A549 (cell line): ENCODE results near the gene GABRR2. TPM values are rescaled to one million over a fixed set of nuclear protein-coding genes. Genes with fewer than 3 reads are reported as not detected.

Source experiments
- ATAC-seq, 2 experiments: fragments of 200-7000 bp in 1 of 2; fragments of >200 bp in 1 of 2; cut with Nextera tagmentation in 1 of 2; cut with Tn5 transposase in 1 of 2; 3 replicates each; pipeline versions ENCODE4 v1.8.0 to v1.9.1; 2018 to 2020; ENCODE audit warnings: mild to moderate bottlenecking in 1 of 2, moderate library complexity in 1 of 2
- CTCF ChIA-PET: fragments of 300-600 bp; sonication (Branson Sonifier 250); formaldehyde crosslinking; extraction: SDS; loops from one replicate; lab custom pipeline; 2021; ENCODE audit warnings: antibody characterized with exemption, inconsistent platforms; lab: Yijun Ruan, JAX
- POLR2A ChIA-PET: fragments of 350-600 bp; formaldehyde crosslinking; extraction: SDS; loops from one replicate; lab custom pipeline; 2021; ENCODE audit warnings: antibody characterized with exemption, inconsistent platforms; lab: Yijun Ruan, JAX
- DNase-seq, 2 experiments: peaks; one replicate each; pipeline versions ENCODE4 v3.0.0 to v3.0.0-alpha.2; 2011 to 2016; ENCODE audit warnings: low read depth in 1 of 2, low spot score in 1 of 2
- FAIRE-seq: peaks from 2 replicates; lab custom pipeline; 2011; peaks lifted over from hg19 to GRCh38; lab: Jason Lieb, UNC
- H3K27ac ChIP-seq, 2 experiments: fragments of >200 bp; sonication (Bioruptor Twin); formaldehyde crosslinking; 3 replicates each; pipeline ENCODE4 v1.5.1; 2016 to 2017
- H3K4me1 ChIP-seq: fragments of >200 bp; sonication (Bioruptor Twin); formaldehyde crosslinking; 3 replicates; pipeline ENCODE4 v1.6.1; 2016
- H3K4me2 ChIP-seq: fragments of >200 bp; sonication (Bioruptor Twin); formaldehyde crosslinking; 3 replicates; pipeline ENCODE4 v1.6.1; 2016
- H3K4me3 ChIP-seq: fragments of >200 bp; sonication (Bioruptor Twin); formaldehyde crosslinking; 3 replicates; pipeline ENCODE4 v1.5.1; 2016
- H3K9me3 ChIP-seq: fragments of >200 bp; sonication (Bioruptor Twin); formaldehyde crosslinking; 3 replicates; pipeline ENCODE4 v1.6.1; 2016
- CBX8 ChIP-seq: fragments of 200-600 bp; sonication (generic); IDR thresholded peaks from 2 replicates; pipeline ENCODE4 v1.6.1; 2016
- CEBPB ChIP-seq, 2 experiments: fragments of >200 bp in 1 of 2; sonication (Bioruptor Twin) in 1 of 2; formaldehyde crosslinking in 1 of 2; IDR thresholded peaks; 2 replicates each; pipeline ENCODE4 v1.6.1; 2012 to 2016
- CHD2 ChIP-seq: fragments of 150-350 bp; IDR thresholded peaks from 2 replicates; pipeline ENCODE4 v1.6.1; 2014; ENCODE audit warnings: low read length; ENCODE audit not compliant: partially characterized antibody
- EHMT2 ChIP-seq: fragments of 200-600 bp; sonication (generic); IDR thresholded peaks from 2 replicates; pipeline ENCODE4 v1.6.1; 2016; ENCODE audit warnings: antibody characterized with exemption, low read depth, mild to moderate bottlenecking, moderate library complexity
- ESRRA ChIP-seq: fragments of 150-350 bp; IDR thresholded peaks from 2 replicates; pipeline ENCODE4 v1.6.1; 2014; ENCODE audit warnings: mild to moderate bottlenecking, low read length, borderline replicate concordance
- FOSB ChIP-seq: fragments of 250-450 bp; sonication (Bioruptor Pico); IDR thresholded peaks from 2 replicates; pipeline ENCODE4 v1.5.0; 2020; ENCODE audit warnings: mild to moderate bottlenecking, moderate library complexity
- FOSL2 ChIP-seq, 2 experiments: fragments of 450-650 bp in 1 of 2; fragments of >200 bp in 1 of 2; sonication (Bioruptor Twin) in 1 of 2; formaldehyde crosslinking; IDR thresholded peaks; 2 replicates each; pipeline versions ENCODE4 v1.5.0 to v1.6.1; 2016 to 2020; ENCODE audit warnings: mild to moderate bottlenecking in 1 of 2, moderate library complexity in 1 of 2
- FOXS1 ChIP-seq: fragments of 250-450 bp; sonication (Bioruptor Pico); IDR thresholded peaks from 2 replicates; pipeline ENCODE4 v1.5.0; 2020; ENCODE audit warnings: mild to moderate bottlenecking, moderate library complexity
- GATA3 ChIP-seq: IDR thresholded peaks from 2 replicates; pipeline ENCODE4 v1.6.1; 2012; ENCODE audit warnings: borderline replicate concordance
- HDAC2 ChIP-seq: fragments of 200-600 bp; sonication (generic); IDR thresholded peaks from 2 replicates; pipeline ENCODE4 v1.6.1; 2016
- HOXA7 ChIP-seq: fragments of 250-450 bp; sonication (Bioruptor Pico); IDR thresholded peaks from 2 replicates; pipeline ENCODE4 v1.5.0; 2020; ENCODE audit warnings: mild to moderate bottlenecking, moderate library complexity
- HOXB13 ChIP-seq: fragments of 250-450 bp; sonication (Bioruptor Pico); IDR thresholded peaks from 2 replicates; pipeline ENCODE4 v1.5.0; 2020; ENCODE audit warnings: low read depth, mild to moderate bottlenecking, moderate library complexity
- HOXB5 ChIP-seq: fragments of 250-450 bp; sonication (Bioruptor Pico); IDR thresholded peaks from 2 replicates; pipeline ENCODE4 v1.5.0; 2020; ENCODE audit warnings: mild to moderate bottlenecking, moderate library complexity
- JUN ChIP-seq, 2 experiments: fragments of >200 bp; sonication (Bioruptor Twin); formaldehyde crosslinking; IDR thresholded peaks; 2 replicates in 1 of 2; 3 replicates in 1 of 2; pipeline ENCODE4 v1.6.1; 2016 to 2017
- JUNB ChIP-seq: fragments of >200 bp; sonication (Bioruptor Twin); formaldehyde crosslinking; IDR thresholded peaks from 2 replicates; pipeline ENCODE4 v1.6.1; 2016
- KDM5A ChIP-seq: fragments of 200-600 bp; sonication (generic); IDR thresholded peaks from 2 replicates; pipeline ENCODE4 v1.6.1; 2016; ENCODE audit warnings: antibody characterized with exemption, mild to moderate bottlenecking
- NR3C1 ChIP-seq: fragments of >200 bp; sonication (Bioruptor Twin); formaldehyde crosslinking; IDR thresholded peaks from 3 replicates; pipeline ENCODE4 v1.6.1; 2017
- PHF8 ChIP-seq: fragments of 200-600 bp; sonication (generic); IDR thresholded peaks from 2 replicates; pipeline ENCODE4 v1.6.1; 2016; ENCODE audit warnings: low read depth, mild to moderate bottlenecking, antibody characterized with exemption, moderate library complexity, borderline replicate concordance
- POLR2A ChIP-seq: IDR thresholded peaks from 2 replicates; pipeline ENCODE4 v1.6.1; 2012; ENCODE audit warnings: mild to moderate bottlenecking, low read length
- POLR2AphosphoS2 ChIP-seq: conservative IDR thresholded peaks from 2 replicates; pipeline ENCODE4 v1.6.1; 2012; ENCODE audit warnings: low read length, improper control_type of control experiment, inconsistent platforms
- RAD21 ChIP-seq, 2 experiments: fragments of >200 bp in 1 of 2; sonication (Bioruptor Twin) in 1 of 2; formaldehyde crosslinking in 1 of 2; IDR thresholded peaks in 1 of 2; conservative IDR thresholded peaks in 1 of 2; 2 replicates in 1 of 2; 3 replicates in 1 of 2; pipeline ENCODE4 v1.6.1; 2012 to 2018; ENCODE audit warnings: inconsistent platforms in 1 of 2
- RCOR1 ChIP-seq: fragments of 150-350 bp; IDR thresholded peaks from 2 replicates; pipeline ENCODE4 v1.6.1; 2014; ENCODE audit warnings: antibody characterized with exemption, low read length, low read depth
- RFX5 ChIP-seq: fragments of 450-650 bp; IDR thresholded peaks from 2 replicates; pipeline ENCODE4 v1.7.1; 2014; ENCODE audit warnings: antibody characterized with exemption, mild to moderate bottlenecking, moderate library complexity
- SMC3 ChIP-seq: fragments of >200 bp; sonication (Bioruptor Twin); formaldehyde crosslinking; IDR thresholded peaks from 3 replicates; pipeline ENCODE4 v1.6.1; 2018; ENCODE audit warnings: inconsistent platforms
- TP53 ChIP-seq: fragments of 250-450 bp; sonication (Bioruptor Pico); IDR thresholded peaks from 2 replicates; pipeline ENCODE4 v1.5.0; 2021; ENCODE audit warnings: mild to moderate bottlenecking, moderate library complexity
- ZC3H11A ChIP-seq: fragments of 450-650 bp; IDR thresholded peaks from 2 replicates; pipeline ENCODE4 v1.6.1; 2014; ENCODE audit warnings: antibody characterized with exemption, mild to moderate bottlenecking
- ZFP36 ChIP-seq: fragments of 450-650 bp; IDR thresholded peaks from 2 replicates; pipeline ENCODE4 v1.6.1; 2014; ENCODE audit warnings: borderline replicate concordance; ENCODE audit not compliant: partially characterized antibody
- ZNF302 ChIP-seq: fragments of 250-450 bp; sonication (Bioruptor Pico); IDR thresholded peaks from 2 replicates; pipeline ENCODE4 v1.9.0; 2021; ENCODE audit warnings: inconsistent platforms, mild to moderate bottlenecking, moderate library complexity
- WGBS: methylation state at CpG from one replicate; pipeline ENCODE4 v1.1.6; 2017; ENCODE audit errors: missing lambda C conversion rate; 5-methylcytosine and 5-hydroxymethylcytosine counted together
- polyA plus RNA-seq, 4 experiments: library from polyadenylated mRNA; depleted of rRNA in 3 of 4; stranded (reverse); fragments of >200 nt; fragmentation: RNase III in 1 of 4; extraction: RNeasy Plus Mini Kit Qiagen cat#74134 plus additional on column Dnase treatment in 1 of 4; gene quantifications; 2 replicates in 3 of 4; 3 replicates in 1 of 4; pipeline ENCODE4 v1.2.3, GENCODE V29; 2011 to 2017
- TF ChIP-seq, protein P1 (sequence below): fragments of >200 bp; sonication (Bioruptor Twin); formaldehyde crosslinking; IDR thresholded peaks from 3 replicates; pipeline ENCODE4 v1.5.1; 2016
- TF ChIP-seq, protein P2 (sequence below): IDR thresholded peaks from 2 replicates; pipeline ENCODE4 v1.6.1; 2012
- TF ChIP-seq, protein P3 (sequence below): fragments of 200-600 bp; sonication (generic); IDR thresholded peaks from 2 replicates; pipeline ENCODE4 v1.6.1; 2016; ENCODE audit warnings: antibody characterized with exemption, mild to moderate bottlenecking, moderate library complexity

GABRR2 gene
- polyA plus RNA-seq, 2 of the 4 experiments (the other 2 are of a cell fraction), result 0.08 to 0.09 TPM

DNA sequence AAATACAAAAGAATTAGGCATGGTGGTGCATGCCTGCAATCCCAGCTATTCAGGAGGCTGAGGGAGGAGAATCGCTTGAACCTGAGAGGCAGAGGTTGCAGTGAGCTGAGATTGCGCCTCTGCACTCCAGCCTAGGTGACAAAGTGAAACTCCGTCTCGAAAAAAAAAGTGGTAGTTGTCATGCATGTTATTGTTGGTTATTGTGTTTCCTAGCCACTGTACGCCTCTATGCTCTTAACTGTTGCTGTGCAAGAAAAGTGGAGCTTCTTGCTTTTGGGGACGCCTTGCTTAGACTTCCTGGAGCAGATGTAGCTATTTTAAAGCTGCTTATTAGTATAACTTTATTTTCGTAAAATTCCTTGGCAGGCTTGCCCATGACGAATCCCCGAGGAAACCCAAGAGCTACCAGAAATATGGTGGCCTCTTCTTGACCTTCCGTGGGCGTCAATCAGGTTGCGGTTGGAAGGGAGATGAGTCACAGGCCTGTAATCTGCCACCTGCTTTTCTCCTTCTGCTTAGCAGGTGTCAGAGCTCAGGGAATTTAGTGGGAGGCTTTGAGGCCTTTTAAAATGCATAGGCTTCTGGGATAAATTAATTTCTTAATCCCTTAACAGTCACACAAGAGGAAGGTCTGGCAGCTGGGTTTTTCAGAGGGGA, 17.3 kb downstream of the GABRR2 start:
- POLR2A ChIA-PET, result interaction anchor here (0.9 to 1.2 kb wide), 3 partner anchors 53 to 340 kb away, joined by 3 to 7 read pairs (median 3); partner anchors contain the start of gene LYRM2
- WGBS, result 11% methylated on average over 12 of the region's 12 CpGs
- TF ChIP-seq TP53 (CRISPR knock-in tag) (no peak), RFX5 (no peak), SMC3 (no peak), GATA3 (peak; percentile 22; the same call in 1 of the 2 replicates), POLR2AphosphoS2 (no peak), HOXA7 (CRISPR knock-in tag) (no peak), FOSB (no peak), ZFP36 (no peak), PHF8 (no peak), ZNF302 (CRISPR knock-in tag) (no peak), FOXS1 (CRISPR knock-in tag) (no peak), FOSL2 (IDR thresholded peaks at IDR 0.05) (peak; percentile 44; the same call in 1 of the 2 replicates), FOSL2 (CRISPR knock-in tag; IDR thresholded peaks at IDR 0.05) (peak; percentile 74), HDAC2 (no peak), HOXB5 (CRISPR knock-in tag) (no peak), CEBPB (IDR thresholded peaks at IDR 0.05) (no peak), ESRRA (no peak), CHD2 (no peak), RAD21 (conservative IDR thresholded peaks at IDR 0.05 in 1 of 2, IDR thresholded peaks at IDR 0.05 in 1 of 2) (no peak), HOXB13 (CRISPR knock-in tag) (no peak), JUNB (peak; percentile 27; the same call in 1 of the 2 replicates), RCOR1 (no peak), POLR2A (no peak), KDM5A (no peak), NR3C1 (no peak), JUN (IDR thresholded peaks at IDR 0.05) (0 out of 5 replicates have a peak, but pooled peaks of 1 of the 2 experiments have one; percentile 20), ZC3H11A (no peak), EHMT2 (no peak)
- TF ChIP-seq, protein P1, sequence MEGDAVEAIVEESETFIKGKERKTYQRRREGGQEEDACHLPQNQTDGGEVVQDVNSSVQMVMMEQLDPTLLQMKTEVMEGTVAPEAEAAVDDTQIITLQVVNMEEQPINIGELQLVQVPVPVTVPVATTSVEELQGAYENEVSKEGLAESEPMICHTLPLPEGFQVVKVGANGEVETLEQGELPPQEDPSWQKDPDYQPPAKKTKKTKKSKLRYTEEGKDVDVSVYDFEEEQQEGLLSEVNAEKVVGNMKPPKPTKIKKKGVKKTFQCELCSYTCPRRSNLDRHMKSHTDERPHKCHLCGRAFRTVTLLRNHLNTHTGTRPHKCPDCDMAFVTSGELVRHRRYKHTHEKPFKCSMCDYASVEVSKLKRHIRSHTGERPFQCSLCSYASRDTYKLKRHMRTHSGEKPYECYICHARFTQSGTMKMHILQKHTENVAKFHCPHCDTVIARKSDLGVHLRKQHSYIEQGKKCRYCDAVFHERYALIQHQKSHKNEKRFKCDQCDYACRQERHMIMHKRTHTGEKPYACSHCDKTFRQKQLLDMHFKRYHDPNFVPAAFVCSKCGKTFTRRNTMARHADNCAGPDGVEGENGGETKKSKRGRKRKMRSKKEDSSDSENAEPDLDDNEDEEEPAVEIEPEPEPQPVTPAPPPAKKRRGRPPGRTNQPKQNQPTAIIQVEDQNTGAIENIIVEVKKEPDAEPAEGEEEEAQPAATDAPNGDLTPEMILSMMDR, result no peak
- TF ChIP-seq, protein P2, sequence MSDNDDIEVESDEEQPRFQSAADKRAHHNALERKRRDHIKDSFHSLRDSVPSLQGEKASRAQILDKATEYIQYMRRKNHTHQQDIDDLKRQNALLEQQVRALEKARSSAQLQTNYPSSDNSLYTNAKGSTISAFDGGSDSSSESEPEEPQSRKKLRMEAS, result peak; percentile 47; the same call in 1 of the 2 replicates
- DNase-seq (peak; percentile 64 to 76), ATAC-seq (peak; percentile 81 to 91), FAIRE-seq (no peak)
- peaks cover 12% of the 10 kb centered on the region for H3K4me1 ChIP-seq
- H3K27ac ChIP-seq, result peak overlapping the region in 1 of 2 experiments; percentile 71; a peak in 3 of 6 replicates
- H3K4me3 ChIP-seq, result no peak overlapping the region
- no peaks in the 10 kb centered on the region for H3K9me3 ChIP-seq
- peak overlapping the region; percentile 31 for H3K4me2 ChIP-seq
- CTCF ChIA-PET, result interaction anchor here (0.6 to 3.1 kb wide), 4 partner anchors 10 to 315 kb away, joined by 3 to 13 read pairs (median 8); no protein-coding TSS in a partner anchor

DNA sequence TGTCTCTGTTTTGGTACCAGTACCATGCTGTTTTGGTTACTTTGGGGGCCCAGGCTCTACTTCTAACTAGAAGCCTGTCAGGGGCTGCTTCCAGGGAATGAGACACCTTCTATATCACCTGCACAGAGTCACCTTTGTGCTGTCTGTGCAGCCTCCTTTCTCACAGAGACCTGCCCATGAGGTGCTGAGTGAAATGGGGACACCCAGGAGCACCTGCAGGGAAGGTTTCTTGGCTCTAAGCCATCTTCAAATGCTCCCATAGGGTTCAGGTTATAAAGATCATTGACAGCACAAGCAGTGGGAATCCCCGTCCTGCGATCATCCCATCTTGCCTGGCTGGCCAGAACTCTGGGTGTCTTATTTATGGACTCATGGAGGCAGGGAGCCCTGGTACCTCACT, 19.1 kb downstream of the GABRR2 start:
- H3K4me3 ChIP-seq, result no peak overlapping the region
- no peak overlapping the region for H3K4me2 ChIP-seq
- ChIA-PET CTCF (no interaction called here), POLR2A (no interaction called here)
- ATAC-seq, result no peak
- 92% methylated on average over 2 of the region's 2 CpGs for WGBS
- H3K9me3 ChIP-seq, result no peaks in the 10 kb centered on the region
- FAIRE-seq, result no peak
- no peak overlapping the region for H3K27ac ChIP-seq
- no peak for DNase-seq
- peaks cover 12% of the 10 kb centered on the region for H3K4me1 ChIP-seq
- TF ChIP-seq, protein P1, result no peak
- no peak for TF ChIP-seq EHMT2
- no peak for TF ChIP-seq CBX8
- no peak for TF ChIP-seq NR3C1
- TF ChIP-seq, protein P3, sequence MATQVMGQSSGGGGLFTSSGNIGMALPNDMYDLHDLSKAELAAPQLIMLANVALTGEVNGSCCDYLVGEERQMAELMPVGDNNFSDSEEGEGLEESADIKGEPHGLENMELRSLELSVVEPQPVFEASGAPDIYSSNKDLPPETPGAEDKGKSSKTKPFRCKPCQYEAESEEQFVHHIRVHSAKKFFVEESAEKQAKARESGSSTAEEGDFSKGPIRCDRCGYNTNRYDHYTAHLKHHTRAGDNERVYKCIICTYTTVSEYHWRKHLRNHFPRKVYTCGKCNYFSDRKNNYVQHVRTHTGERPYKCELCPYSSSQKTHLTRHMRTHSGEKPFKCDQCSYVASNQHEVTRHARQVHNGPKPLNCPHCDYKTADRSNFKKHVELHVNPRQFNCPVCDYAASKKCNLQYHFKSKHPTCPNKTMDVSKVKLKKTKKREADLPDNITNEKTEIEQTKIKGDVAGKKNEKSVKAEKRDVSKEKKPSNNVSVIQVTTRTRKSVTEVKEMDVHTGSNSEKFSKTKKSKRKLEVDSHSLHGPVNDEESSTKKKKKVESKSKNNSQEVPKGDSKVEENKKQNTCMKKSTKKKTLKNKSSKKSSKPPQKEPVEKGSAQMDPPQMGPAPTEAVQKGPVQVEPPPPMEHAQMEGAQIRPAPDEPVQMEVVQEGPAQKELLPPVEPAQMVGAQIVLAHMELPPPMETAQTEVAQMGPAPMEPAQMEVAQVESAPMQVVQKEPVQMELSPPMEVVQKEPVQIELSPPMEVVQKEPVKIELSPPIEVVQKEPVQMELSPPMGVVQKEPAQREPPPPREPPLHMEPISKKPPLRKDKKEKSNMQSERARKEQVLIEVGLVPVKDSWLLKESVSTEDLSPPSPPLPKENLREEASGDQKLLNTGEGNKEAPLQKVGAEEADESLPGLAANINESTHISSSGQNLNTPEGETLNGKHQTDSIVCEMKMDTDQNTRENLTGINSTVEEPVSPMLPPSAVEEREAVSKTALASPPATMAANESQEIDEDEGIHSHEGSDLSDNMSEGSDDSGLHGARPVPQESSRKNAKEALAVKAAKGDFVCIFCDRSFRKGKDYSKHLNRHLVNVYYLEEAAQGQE, result no peak
